Kidney tubule cell (primary cell): ENCODE data around the gene ZNF423.

Experiments
- DNase-seq: peaks from one replicate; pipeline ENCODE4 v3.0.0-alpha.2; 2018; ENCODE audit warnings: low spot score

Gene ZNF423

DNA sequence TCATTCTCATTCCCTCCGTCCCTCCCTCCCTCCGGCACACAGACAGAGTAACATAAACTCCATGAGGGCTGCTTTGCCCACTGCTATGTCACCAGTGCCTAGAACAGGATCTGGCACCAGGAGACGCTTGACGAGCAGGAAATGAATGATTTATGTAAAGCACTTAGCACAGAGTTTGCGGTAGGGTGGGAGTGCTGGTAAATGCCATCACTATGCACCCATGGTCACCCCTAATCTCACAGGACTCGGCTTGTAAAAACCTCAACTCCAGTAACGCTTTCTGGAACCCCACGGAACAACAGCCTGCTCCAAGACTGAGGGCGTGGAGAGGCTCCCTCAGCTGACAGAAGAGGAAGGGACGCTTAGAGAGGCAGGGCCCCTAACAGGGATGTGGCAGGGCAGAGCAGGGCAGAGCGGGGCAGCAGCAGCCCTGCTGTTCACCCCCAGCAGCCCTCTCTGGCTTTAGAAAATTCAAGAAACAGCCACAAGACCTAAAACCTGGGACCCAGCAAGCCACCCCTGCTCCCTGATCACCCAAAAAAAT, 325.4 kb downstream of the ZNF423 start:
- DNase-seq = no peak

DNA sequence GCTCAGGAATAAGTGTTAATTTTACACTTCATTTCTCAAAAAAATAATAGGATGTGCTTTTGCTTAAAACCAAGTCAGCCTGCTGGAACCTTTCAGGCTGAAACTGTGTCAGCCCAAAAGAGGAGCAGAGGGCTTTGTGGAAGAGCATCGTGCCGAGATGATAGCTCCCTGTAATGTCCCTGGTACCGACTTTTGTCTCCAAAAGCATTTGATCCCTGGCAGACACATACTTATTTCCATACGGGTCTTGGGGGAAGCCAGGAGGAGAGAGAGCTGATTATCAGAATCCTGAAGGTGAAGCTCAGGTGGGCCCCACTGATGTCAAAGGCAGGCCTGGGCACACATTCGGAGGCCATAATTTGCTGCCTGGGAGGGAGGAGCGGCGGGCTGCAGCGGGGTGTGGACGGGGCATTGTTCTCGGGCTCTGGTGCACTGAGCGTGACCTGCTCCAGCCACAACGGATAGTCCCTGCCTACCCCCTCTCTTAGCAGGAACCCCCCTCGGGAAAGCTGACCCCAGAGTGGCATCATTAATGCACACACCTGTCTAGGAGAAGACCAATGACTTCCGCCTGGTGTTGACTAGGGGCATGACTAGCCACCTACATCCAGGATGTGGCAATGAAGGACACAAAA, 326.4 kb downstream of the ZNF423 start:
- no peak for DNase-seq

DNA sequence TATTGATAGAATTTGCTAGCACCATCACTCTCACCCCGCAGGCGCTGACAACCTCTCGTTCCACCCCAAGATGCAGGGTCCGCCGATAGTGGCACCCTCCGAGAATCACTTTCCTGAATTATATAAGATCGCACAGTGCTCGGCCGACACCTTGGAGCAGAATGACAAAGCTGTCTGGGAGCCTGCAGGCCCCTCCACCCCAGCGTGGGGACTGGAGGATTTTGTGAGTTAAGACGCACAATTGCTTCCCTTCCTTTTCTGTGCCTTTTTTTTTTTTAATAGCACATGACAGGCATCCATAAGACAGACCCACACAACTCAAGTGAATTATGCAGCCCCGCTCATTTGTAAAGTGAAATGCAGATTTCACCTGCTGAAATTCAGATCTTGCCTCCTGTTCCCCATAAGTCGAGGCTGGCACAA, 327.0 kb downstream of the ZNF423 start:
- no peak for DNase-seq

DNA sequence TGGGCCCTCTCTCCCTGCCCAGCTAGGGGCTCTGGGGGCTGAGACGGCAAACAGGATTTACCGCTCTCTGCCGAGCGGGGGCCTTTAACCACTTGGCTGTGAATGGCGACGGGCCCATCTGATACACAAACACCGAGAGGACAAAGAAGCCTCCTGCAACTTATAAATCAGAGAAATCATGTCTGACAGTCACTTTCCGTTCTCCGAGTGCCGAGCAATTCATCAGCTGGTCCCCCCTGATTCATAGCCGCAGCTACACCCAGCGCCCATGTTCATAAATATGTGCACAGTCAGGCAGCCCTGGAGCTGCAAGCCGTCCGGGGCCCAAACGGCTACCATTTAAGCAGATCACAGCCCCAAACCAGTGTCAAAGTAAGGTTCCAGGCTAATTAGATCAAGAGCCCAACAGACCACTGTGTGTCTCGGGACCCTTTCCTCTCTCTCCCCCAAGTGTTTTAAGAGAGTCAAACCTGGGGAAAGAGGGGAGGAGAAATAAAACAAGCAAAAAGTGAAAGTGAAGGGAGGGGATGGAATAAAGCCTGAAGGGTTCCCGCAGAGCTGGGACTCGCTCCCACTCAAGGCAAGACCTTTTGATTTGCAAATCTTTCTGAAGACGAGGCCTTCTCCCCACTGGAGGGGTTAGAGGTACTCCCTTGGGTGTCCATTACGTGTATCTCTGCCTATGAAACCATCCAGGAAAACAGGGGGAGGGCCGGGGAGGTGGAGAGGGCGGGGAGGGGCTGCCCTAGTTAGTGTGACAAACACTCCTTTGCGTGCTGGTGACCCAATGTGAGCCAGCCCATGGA, 327.6 kb downstream of the ZNF423 start:
- DNase-seq = no peak

GRCh38 chr16:49527611-49528010, 328.3 kb downstream of the ZNF423 start:
- no peak for DNase-seq

- DNase-seq = no peak
Observed at GRCh38 chr16:49526860-49527365, 329.0 kb downstream of the ZNF423 start.

DNA sequence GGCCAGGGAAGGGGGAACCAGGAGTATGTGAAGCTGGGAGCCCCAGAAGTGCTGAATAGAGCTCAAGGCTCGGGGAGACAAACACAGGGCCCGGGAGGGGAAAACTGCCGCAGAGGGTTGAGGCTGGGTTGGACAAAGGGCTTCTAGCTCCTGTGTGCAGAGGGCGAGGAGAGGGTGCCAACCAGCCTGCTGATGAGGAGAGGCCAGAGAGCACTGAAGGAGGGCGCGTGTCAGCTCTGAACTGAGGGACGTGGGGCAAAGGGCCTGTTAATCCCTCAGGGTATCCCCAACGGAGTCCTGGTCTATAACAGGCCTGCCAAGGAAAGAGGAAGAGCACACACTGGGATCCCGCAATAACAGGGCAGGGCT, 331.0 kb downstream of the ZNF423 start:
- DNase-seq = no peak

- no peak for DNase-seq
Observed at GRCh38 chr16:49524216-49524946, 331.5 kb downstream of the ZNF423 start.

DNA sequence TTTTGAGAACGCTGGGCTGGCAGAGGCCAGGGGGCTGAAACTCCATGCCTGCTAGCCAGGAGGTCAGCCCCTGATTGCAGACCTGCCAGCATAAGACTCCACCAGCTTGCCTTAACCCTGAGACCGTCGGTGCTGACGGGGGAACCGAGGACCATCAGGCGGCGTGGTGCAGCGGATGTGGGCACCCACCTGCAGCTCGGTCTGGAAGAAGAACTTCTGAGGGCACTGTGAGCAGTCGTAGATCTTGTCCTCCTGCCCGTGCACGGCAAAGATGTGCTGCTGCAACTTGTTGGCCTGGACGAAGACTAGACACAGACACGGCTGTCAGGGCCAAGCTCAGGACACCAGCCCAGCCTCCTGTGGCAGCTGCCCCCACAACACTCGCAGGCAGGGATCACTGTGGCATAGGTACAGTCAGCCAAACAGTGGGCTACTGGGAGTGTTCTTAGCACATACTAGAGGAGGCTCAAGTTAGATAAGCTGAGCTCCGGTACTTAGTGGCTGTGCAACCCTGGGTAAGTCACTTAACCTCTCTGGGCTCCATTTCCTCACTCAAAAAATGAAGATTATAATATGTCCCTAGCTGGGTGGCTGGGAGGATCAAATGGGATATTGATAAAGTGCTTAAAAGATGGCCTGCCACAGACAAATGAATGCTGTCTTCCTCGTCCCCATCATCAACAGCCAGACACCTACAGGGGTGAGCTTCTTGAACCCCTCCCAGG, 332.3 kb downstream of the ZNF423 start:
- DNase-seq = no peak

- no peak for DNase-seq
Observed at GRCh38 chr16:49521734-49522325, 334.1 kb downstream of the ZNF423 start.

DNA sequence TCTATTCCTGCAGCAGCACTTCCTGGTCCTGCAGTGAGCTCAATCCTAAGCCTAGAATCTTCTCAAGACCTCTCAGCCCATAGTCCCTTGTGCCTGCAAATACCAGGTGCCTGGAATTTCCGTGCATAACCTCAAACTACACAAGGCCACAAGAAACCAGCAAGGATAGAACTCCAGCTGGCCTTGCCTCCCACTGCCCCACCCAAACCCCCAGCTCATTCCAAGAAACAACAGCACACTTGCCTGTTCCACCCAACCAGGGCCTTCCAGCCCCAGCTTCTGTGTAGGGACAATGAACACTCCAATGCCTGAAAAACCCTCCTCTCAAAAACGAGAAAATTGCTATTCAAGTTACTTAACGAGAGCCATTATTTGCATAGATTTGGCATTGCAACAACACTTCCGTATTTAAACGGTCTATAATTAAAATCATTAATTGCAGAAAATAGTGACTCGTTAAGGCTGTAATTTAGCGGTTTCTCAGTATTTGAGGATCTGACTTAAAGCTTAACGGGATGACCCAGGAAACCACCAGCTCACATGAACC, 335.3 kb downstream of the ZNF423 start:
- no peak for DNase-seq

- no peak for DNase-seq
Observed at GRCh38 chr16:49519741-49520140, 336.2 kb downstream of the ZNF423 start.

DNA sequence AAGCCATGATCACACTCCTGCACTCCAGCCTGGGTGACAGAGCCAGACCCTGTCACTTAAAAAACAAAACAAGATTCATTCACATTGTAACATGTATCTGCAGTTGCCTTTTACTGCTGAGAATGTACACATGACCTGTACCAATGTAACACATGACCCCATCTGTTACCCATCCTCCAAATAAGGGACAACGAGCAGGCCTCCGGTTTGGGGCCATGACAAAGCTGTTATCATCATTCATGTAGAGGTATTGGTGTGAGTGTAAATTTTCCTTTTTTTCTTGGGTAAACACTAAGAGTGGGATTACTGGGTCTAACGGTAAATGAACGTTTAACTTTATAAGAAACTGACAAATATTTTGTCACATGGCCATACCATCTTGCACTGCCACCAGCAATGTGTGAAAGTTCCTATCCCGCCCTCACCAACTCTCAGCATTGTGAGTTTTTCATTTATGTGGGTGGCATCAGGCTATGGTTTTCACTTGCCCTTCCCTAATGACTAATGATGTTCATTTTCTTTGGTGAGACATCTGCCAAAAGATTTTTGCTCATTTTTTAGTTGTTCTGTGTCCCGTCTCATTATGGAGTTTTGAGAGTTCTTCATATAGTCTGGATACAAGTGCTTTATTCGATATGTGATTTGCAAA, 336.8 kb downstream of the ZNF423 start:
- no peak for DNase-seq

DNA sequence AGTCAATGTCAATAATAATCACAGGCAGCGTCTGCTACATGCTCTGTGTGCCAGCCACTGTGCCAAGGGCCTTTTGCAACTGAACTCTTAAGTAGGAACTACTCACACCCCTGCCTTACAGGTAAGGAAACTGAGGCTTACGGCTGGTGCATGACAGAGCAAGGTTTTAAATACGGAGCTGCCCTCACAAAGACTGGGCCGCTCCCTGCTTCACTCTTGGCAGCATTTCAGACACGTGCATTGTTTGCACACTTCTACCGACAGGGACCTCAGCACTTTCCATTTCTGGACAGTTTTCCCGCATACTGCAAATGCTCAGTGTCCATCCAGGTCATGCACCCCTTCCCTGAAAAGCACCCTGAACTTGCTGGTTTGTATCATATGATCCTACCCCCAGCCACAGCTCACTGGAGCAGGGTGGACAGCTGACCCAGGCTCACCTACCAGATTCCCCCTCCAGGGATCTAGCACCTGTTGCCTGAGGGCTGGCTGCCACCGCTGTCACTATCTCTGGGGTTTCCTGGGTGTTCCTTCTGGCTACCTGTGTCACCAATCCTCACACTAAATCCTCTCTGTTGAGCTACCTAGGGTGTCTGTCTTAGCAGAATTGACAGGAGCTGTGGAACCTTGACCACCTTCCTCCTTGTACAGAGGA, 339.4 kb downstream of the ZNF423 start:
- DNase-seq = no peak

DNA sequence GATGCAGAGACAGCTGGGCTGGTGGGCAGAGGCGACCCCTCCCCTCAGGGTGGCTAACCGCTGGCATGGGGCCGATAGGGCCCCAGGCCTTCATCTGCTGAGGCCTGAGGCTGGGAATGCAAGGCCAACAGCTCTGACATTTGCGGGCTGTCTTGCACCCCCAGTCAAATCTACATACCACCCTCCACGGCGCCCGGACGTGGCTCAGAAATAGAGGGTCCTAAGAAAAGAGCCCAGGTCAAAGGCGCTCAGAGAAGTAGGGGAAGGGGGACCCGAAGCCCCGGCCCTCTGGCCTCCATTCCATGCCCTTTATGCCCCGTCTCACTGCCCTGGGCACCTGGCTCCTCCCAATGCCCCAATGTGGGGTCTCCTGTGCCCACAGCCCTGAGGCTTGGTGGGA, 340.1 kb downstream of the ZNF423 start:
- DNase-seq = no peak

DNA sequence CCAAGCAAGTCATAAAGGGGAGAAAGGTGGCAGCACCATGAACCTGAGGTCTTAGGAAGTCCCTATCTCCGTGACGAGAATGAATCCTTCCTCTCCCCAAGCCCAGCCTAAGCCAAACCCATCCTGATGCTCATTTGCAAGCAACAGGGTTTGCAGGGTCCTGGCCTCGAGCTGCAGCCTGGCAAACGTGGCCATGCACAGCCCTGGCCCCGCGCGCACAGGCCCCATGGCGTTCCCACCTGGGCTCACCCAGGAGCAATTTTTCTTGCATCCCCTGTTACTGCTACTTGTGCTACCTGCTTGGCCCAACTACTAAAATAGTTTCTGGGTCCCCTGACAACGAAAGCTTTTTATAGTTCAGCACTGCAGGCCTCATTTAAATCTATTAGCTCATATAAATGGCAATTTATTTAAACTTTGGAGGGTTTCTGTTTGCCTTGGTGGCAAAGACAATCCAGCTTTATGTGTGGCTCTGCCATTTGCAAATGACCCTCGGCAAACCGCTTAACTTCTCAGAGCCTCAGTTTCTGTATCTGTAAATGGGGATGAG, 340.8 kb downstream of the ZNF423 start:
- DNase-seq = no peak

- DNase-seq = no peak
Observed at GRCh38 chr16:49514073-49514980, 341.6 kb downstream of the ZNF423 start.

- no peak for DNase-seq
Observed at GRCh38 chr16:49513040-49513439, 342.9 kb downstream of the ZNF423 start.
